Karpas-422 (cell line): Measurements from ENCODE around the gene PBXIP1. TPM values are rescaled to one million over a fixed set of nuclear protein-coding genes. Genes with fewer than 3 reads are reported as not detected.

Experiments
- DNase-seq: peaks from one replicate; pipeline ENCODE4 v3.0.0-alpha.2; 2015
- H2AFZ ChIP-seq: fragments of 200-600 bp; sonication (generic); 2 replicates; pipeline ENCODE4 v1.6.1; 2014; ENCODE audit warnings: antibody characterized with exemption, low read length, mixed read lengths
- H3K27ac ChIP-seq: fragments of 200-600 bp; sonication (generic); 2 replicates; pipeline ENCODE4 v1.5.1; 2014; ENCODE audit warnings: mild to moderate bottlenecking, low read length, moderate library complexity
- H3K27me3 ChIP-seq: fragments of 200-600 bp; sonication (generic); 2 replicates; pipeline ENCODE4 v1.6.1; 2014; ENCODE audit warnings: low read length, mixed read lengths
- H3K36me3 ChIP-seq: fragments of 200-600 bp; sonication (generic); 2 replicates; pipeline ENCODE4 v1.6.1; 2014; ENCODE audit warnings: low read length, mixed read lengths; ENCODE audit not compliant: insufficient read depth
- H3K4me1 ChIP-seq: fragments of 200-600 bp; sonication (generic); 2 replicates; pipeline ENCODE4 v1.6.1; 2014; ENCODE audit warnings: mild to moderate bottlenecking, low read length, mixed read lengths
- H3K4me2 ChIP-seq: fragments of 200-600 bp; sonication (generic); 2 replicates; pipeline ENCODE4 v1.6.1; 2014; ENCODE audit warnings: low read length, low read depth, mild to moderate bottlenecking; ENCODE audit not compliant: poor library complexity, severe bottlenecking
- H3K4me3 ChIP-seq: fragments of 200-600 bp; sonication (generic); 2 replicates; pipeline ENCODE4 v1.5.1; 2014; ENCODE audit warnings: mild to moderate bottlenecking, antibody characterized with exemption, low read length, mixed read lengths
- H3K79me2 ChIP-seq: fragments of 200-600 bp; sonication (generic); 2 replicates; pipeline ENCODE4 v1.6.1; 2014; ENCODE audit warnings: mild to moderate bottlenecking, low read length, mixed read lengths
- H3K9ac ChIP-seq: fragments of 200-600 bp; sonication (generic); 2 replicates; pipeline ENCODE4 v1.6.0; 2014; ENCODE audit warnings: low read length
- H3K9me2 ChIP-seq: fragments of 200-600 bp; sonication (generic), shearing (Covaris generic); replicated peaks from 2 replicates; pipeline ENCODE4 v1.6.0; 2014; ENCODE audit warnings: mild to moderate bottlenecking, low read length, moderate library complexity; ENCODE audit not compliant: insufficient read depth
- H3K9me3 ChIP-seq: fragments of 300-700, 200-600 bp; sonication (generic); 2 replicates; pipeline ENCODE4 v1.6.1; 2014; ENCODE audit warnings: low read length, mixed read lengths
- H4K20me1 ChIP-seq: fragments of 200-600 bp; sonication (generic); 2 replicates; pipeline ENCODE4 v1.6.1; 2014; ENCODE audit warnings: mild to moderate bottlenecking, antibody characterized with exemption, low read length, low read depth; ENCODE audit not compliant: insufficient read depth
- total RNA-seq: library from RNA; depleted of rRNA; stranded (reverse); fragments of >200 nt; shearing (Covaris generic); gene quantifications from 2 replicates; pipeline ENCODE4 v1.2.3, GENCODE V29; 2014; ENCODE audit warnings: low replicate concordance; rRNA removed

The PBXIP1 gene
- total RNA-seq, result 26.1 and 55.8 TPM in 2 replicates

- Histone ChIP-seq H3K36me3 (no peaks in the 10 kb centered on the region), H3K4me2 (peak within 1 kb of the TSS; percentile 83), H2AFZ (no peak within 1 kb of the TSS), H3K4me3 (peak within 1 kb of the TSS; percentile 72), H3K27ac (peak within 1 kb of the TSS; percentile 88), H3K79me2 (peaks cover 42% of the 10 kb centered on the region), H3K9me3 (no peaks in the 10 kb centered on the region), H3K9ac (peak within 1 kb of the TSS; percentile 74), H3K9me2 (no peaks in the 10 kb centered on the region), H3K27me3 (no peaks in the 10 kb centered on the region), H3K4me1 (peaks cover 67% of the 10 kb centered on the region), H4K20me1 (no peaks in the 10 kb centered on the region)
- DNase-seq, result peak; percentile 97
Observed at GRCh38 chr1:154955718-154956543, at the start of gene PBXIP1. Gene PBXIP1, minus strand, starts transcription at chr1:154956099. Its CDS starts 2,378 bp downstream, at chr1:154953721.

GRCh38 chr1:155005076-155006011 is 49.4 kb upstream of the PBXIP1 start:
- Histone ChIP-seq H3K9me3 (no peaks in the 10 kb centered on the region), H3K4me2 (peak overlapping the region; percentile 97), H3K27me3 (no peaks in the 10 kb centered on the region), H2AFZ (no peak overlapping the region), H3K9me2 (no peaks in the 10 kb centered on the region), H3K4me3 (peak overlapping the region; percentile 87; the same call in 1 of the 2 replicates), H3K4me1 (peaks cover 66% of the 10 kb centered on the region), H3K9ac (peak overlapping the region; percentile 93), H3K79me2 (peaks cover 34% of the 10 kb centered on the region), H3K36me3 (no peaks in the 10 kb centered on the region), H4K20me1 (no peaks in the 10 kb centered on the region), H3K27ac (peak overlapping the region; percentile 96)
- peak; percentile 69 for DNase-seq

GRCh38 chr1:155004352-155005075 is 48.6 kb upstream of the PBXIP1 start:
- no peaks in the 10 kb centered on the region for H4K20me1 ChIP-seq
- H2AFZ ChIP-seq, result 0 out of 2 replicates have a peak overlapping the region, but pooled peaks have one; percentile 59
- no peaks in the 10 kb centered on the region for H3K36me3 ChIP-seq
- H3K9me2 ChIP-seq, result no peaks in the 10 kb centered on the region
- H3K27me3 ChIP-seq, result no peaks in the 10 kb centered on the region
- peaks cover 66% of the 10 kb centered on the region for H3K4me1 ChIP-seq
- H3K79me2 ChIP-seq, result peaks cover 34% of the 10 kb centered on the region
- peak overlapping the region; percentile 97 for H3K4me2 ChIP-seq
- peak overlapping the region; percentile 87 for H3K4me3 ChIP-seq
- DNase-seq, result peak; percentile 59
- peak overlapping the region; percentile 96 for H3K27ac ChIP-seq
- H3K9me3 ChIP-seq, result no peaks in the 10 kb centered on the region
- peak overlapping the region; percentile 93 for H3K9ac ChIP-seq

GRCh38 chr1:155003766-155004351 is 48.0 kb upstream of the PBXIP1 start:
- DNase-seq, result peak; percentile 81
- H2AFZ ChIP-seq, result 0 out of 2 replicates have a peak overlapping the region, but pooled peaks have one; percentile 59
- H3K27me3 ChIP-seq, result no peaks in the 10 kb centered on the region
- H3K4me3 ChIP-seq, result peak overlapping the region; percentile 87
- H3K9me3 ChIP-seq, result no peaks in the 10 kb centered on the region
- H4K20me1 ChIP-seq, result no peaks in the 10 kb centered on the region
- H3K79me2 ChIP-seq, result peaks cover 34% of the 10 kb centered on the region
- H3K4me1 ChIP-seq, result peaks cover 71% of the 10 kb centered on the region
- peak overlapping the region; percentile 97 for H3K4me2 ChIP-seq
- no peaks in the 10 kb centered on the region for H3K36me3 ChIP-seq
- H3K9me2 ChIP-seq, result no peaks in the 10 kb centered on the region
- H3K27ac ChIP-seq, result peak overlapping the region; percentile 96
- peak overlapping the region; percentile 93 for H3K9ac ChIP-seq

- peak; percentile 69 for DNase-seq
- Histone ChIP-seq H3K79me2 (peaks cover 31% of the 10 kb centered on the region), H3K4me1 (peaks cover 69% of the 10 kb centered on the region)
Observed at GRCh38 chr1:155003227-155003765, 47.4 kb upstream of the PBXIP1 start.

GRCh38 chr1:155002464-155003226 is 46.7 kb upstream of the PBXIP1 start, which contains the start of gene ZBTB7B:
Gene ZBTB7B, plus strand, starts transcription at chr1:155002802. Its CDS starts 11,859 bp downstream, at chr1:155014661.
- Histone ChIP-seq H3K9me3 (no peaks in the 10 kb centered on the region), H3K9ac (peak within 1 kb of the TSS; percentile 93), H4K20me1 (no peaks in the 10 kb centered on the region), H3K4me2 (peak within 1 kb of the TSS; percentile 97), H3K36me3 (no peaks in the 10 kb centered on the region), H3K4me1 (peaks cover 68% of the 10 kb centered on the region), H3K9me2 (no peaks in the 10 kb centered on the region), H2AFZ (no peak within 1 kb of the TSS), H3K27ac (peak within 1 kb of the TSS; percentile 96), H3K27me3 (no peaks in the 10 kb centered on the region), H3K79me2 (peaks cover 28% of the 10 kb centered on the region), H3K4me3 (peak within 1 kb of the TSS; percentile 87)
- DNase-seq, result peak; percentile 66

More at GRCh38 chr1:155003227-155003765, 47.4 kb upstream of the PBXIP1 start:
- peak overlapping the region; percentile 87 for H3K4me3 ChIP-seq
- no peaks in the 10 kb centered on the region for H3K9me2 ChIP-seq
- H3K9me3 ChIP-seq, result no peaks in the 10 kb centered on the region
- H3K9ac ChIP-seq, result peak overlapping the region; percentile 93
- H3K36me3 ChIP-seq, result no peaks in the 10 kb centered on the region
- no peak overlapping the region for H2AFZ ChIP-seq
- no peaks in the 10 kb centered on the region for H4K20me1 ChIP-seq
- peak overlapping the region; percentile 96 for H3K27ac ChIP-seq
- H3K4me2 ChIP-seq, result peak overlapping the region; percentile 97
- no peaks in the 10 kb centered on the region for H3K27me3 ChIP-seq
